MM.1S (cell line): Measurements from ENCODE around the gene SECTM1.

Experiments
- CTCF ChIP-seq: fragments of 300-600 bp; sonication (generic); IDR thresholded peaks from 2 replicates; pipeline ENCODE4 v1.5.1; 2016; ENCODE audit warnings: antibody characterized with exemption, low read length, mixed read lengths
- EZH2 ChIP-seq: fragments of 300-600 bp; sonication (generic); optimal IDR thresholded peaks from 2 replicates; pipeline ENCODE3; 2017; ENCODE audit warnings: low read depth, mild to moderate bottlenecking, antibody characterized with exemption, low read length, mixed read lengths

GRCh38 chr17:82309656-82310570 is 23.7 kb downstream of the SECTM1 start:
- no peak for TF ChIP-seq CTCF
- TF ChIP-seq EZH2: no peak
